VCaP (cell line): ENCODE measurements around the gene CLASP2.
A peak's percentile ranks its signal among the peaks of the same experiment; 100 is the strongest.

ENCODE experiments used
- H3K27ac ChIP-seq: fragments of 450-650 bp; 2 replicates; pipeline ENCODE4 v1.5.1; 2017
- CTCF ChIP-seq: fragments of 450-650 bp; conservative IDR thresholded peaks from 2 replicates; pipeline ENCODE4 v1.5.1; 2017; ENCODE audit warnings: mild to moderate bottlenecking, moderate library complexity

CLASP2 gene

GRCh38 chr3:33525232-33525631, 192.8 kb downstream of the CLASP2 start:
- H3K27ac ChIP-seq, result no peak overlapping the region
- TF ChIP-seq CTCF, result no peak

- no peak for TF ChIP-seq CTCF
- no peak overlapping the region for H3K27ac ChIP-seq
Measured at GRCh38 chr3:33523093-33523667, 194.9 kb downstream of the CLASP2 start.

- TF ChIP-seq CTCF, result no peak
- no peak overlapping the region for H3K27ac ChIP-seq
Measured at GRCh38 chr3:33521736-33522135, 196.3 kb downstream of the CLASP2 start.

- H3K27ac ChIP-seq, result no peak overlapping the region
- no peak for TF ChIP-seq CTCF
Measured at GRCh38 chr3:33513262-33513863, 204.7 kb downstream of the CLASP2 start.

- TF ChIP-seq CTCF, result no peak
- no peak overlapping the region for H3K27ac ChIP-seq
Measured at GRCh38 chr3:33505027-33505426, 213.0 kb downstream of the CLASP2 start.

- TF ChIP-seq CTCF, result no peak
- peak overlapping the region; percentile 42; the same call in 1 of the 2 replicates for H3K27ac ChIP-seq
Measured at GRCh38 chr3:33496449-33496848, 221.6 kb downstream of the CLASP2 start.

GRCh38 chr3:33491721-33492120, 226.3 kb downstream of the CLASP2 start:
- no peak overlapping the region for H3K27ac ChIP-seq
- no peak for TF ChIP-seq CTCF
